ENCODE results near the gene C10orf71.
A peak's percentile ranks its signal among the peaks of the same experiment; 100 is the strongest.

The C10orf71 gene, protein sequence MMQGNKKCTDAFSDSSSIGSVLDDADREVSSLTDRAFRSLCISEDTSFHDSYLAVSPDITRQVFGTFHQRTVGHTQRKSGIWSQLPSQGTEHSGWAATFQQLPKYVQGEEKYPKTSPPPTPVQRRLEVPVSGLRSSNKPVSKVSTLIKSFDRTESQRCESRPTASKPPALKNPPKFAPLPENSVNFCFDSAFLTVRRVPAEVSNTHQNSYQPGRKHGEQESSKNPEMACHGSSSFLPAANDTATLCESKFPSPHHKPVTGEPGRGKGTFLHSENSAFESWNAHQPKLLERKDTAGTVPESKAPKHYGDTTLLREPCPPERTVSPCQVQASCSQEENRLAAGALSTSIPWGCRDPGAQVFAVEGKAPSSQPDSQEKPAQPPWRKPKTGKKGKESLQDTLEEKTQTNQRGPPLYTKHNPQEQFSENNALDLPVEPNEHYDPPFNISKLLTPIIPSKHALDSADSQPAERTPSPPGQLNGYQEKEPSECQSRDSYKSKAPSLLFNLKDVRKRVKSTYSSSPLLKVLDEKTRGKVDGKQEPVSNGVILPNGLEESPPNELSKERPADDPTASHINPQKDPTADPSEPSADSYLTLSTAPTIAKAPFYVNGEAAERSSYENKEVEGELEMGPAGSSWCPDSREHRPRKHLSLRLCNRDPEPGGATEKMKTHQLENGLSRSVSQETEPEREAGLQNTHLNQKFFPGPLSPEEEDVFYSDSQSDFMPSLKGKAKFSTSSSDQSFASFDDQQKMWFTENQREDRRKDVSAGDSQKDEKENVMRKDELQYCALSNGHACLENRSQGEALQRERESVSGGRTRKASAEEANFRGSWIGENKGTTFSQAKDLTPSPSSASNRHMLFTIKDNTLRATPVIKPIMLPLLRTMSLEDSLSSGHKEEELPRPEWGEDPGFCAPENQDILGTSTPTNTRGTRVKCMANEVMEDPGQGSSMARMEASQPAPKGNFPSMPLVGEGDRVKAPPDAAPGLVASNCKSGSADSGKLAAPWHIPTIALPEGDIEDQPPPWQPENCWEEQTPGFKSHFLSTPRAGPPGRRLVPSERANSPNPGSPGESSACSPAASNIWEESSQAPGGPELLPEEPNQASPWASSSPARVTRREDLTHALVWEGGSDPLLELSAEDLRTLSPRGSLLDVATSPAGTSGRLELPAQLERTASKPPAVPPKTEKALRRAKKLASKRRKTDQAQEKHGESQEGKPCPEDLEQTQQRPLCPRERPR (N-terminal part only)

DNA sequence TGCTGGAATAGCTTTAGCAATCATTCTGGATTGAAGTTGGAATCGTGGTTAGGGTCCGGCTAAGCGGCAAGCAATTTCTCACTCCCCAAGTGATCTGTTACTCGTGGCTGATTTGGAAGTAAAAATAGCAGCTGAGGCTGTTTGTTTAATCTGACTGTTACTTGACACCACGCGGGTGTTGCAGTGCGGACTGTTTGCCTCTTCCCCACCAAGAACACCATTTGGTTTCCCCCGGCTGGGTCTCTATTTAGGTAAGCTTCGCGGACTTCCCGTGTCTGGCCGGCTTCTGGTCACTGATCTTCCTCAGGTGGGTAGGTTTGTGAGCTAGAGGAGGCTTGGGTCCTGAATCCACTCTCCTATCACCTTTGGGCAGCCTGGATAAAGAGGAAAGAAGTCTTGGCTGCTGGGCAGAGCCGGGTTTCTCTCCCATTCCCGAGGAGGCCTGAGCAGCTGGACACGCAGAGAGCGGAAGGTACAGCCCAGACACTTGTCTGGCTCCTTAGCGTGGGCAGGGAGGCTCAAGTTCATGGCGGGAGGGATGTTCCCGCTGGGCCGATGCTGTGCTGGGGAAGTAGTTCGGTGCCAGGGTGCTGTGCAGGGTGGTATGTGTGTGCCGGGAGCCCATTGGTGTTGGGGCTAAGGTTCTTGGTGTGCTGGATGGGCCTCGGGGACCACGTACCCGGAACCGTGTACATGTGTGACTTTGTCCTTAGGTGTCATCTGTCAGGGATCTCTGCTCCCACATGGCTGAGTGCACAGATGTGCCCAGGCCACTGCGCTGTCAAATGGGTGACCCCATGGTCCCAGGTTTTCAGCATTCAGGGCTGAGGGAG, at the start of gene C10orf71:
TSS of gene C10orf71 (plus strand) at position 188 of the 833 bp plus-strand sequence. CDS start 23,376 bp downstream, outside the sequence.
- no peak for DNase-seq (ENCODE audit: low read depth in 2 of 2)

- DNase-seq (ENCODE audit: low read depth in 2 of 2), result no peak
Observed at GRCh38 chr10:49252313-49253034, 46.5 kb upstream of the C10orf71 start.

- no peak for DNase-seq (ENCODE audit: low read depth in 2 of 2)
Observed at GRCh38 chr10:49253340-49253906, 45.5 kb upstream of the C10orf71 start.

GRCh38 chr10:49254150-49254549, 44.8 kb upstream of the C10orf71 start:
- DNase-seq (ENCODE audit: low read depth in 2 of 2), result no peak

GRCh38 chr10:49254556-49255318, 44.2 kb upstream of the C10orf71 start:
- peak in 1 of 2 donors; percentile 26 for DNase-seq (ENCODE audit: low read depth in 2 of 2)

- no peak for DNase-seq (ENCODE audit: low read depth in 2 of 2)
Observed at GRCh38 chr10:49255883-49256282, 43.1 kb upstream of the C10orf71 start.

DNA sequence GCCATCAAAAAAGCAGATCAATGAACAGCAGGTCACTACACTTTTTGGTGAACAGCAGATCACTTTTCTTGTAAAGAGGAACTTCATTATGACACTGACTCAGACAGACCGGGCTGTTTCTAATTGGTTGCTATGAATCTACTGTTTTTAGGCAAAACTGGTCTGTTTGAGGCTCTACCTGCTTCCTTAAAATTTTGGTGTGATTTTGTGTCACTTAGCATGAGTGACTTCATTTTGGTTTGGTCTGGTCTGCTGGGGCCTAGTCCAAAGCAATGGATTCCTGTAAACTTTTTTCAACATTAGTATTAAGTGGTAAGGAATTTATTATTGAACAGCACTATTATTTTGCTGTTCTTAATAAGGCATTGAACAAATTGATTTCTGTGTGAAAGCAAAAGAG, 41.8 kb upstream of the C10orf71 start:
- no peak for DNase-seq (ENCODE audit: low read depth in 2 of 2)

- no peak for DNase-seq (ENCODE audit: low read depth in 2 of 2)
Observed at GRCh38 chr10:49257626-49258349, 41.2 kb upstream of the C10orf71 start.

DNA sequence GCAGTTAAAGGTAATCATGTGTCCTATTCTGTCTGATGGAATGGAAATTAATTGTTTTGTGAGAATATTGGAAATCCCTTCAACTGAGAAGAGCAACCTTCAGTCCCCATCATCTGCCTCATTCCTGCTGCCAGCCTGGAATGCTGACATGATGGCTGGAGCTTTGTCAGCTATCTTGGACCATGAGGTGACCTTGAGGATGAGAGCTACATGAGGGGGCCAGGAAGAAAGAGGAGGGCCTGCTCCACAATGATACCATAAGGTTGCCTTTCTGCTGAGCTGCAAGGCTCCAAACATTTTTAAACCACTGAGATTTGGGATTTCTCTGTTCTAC, 40.7 kb upstream of the C10orf71 start:
- DNase-seq (ENCODE audit: low read depth in 2 of 2), result no peak

DNA sequence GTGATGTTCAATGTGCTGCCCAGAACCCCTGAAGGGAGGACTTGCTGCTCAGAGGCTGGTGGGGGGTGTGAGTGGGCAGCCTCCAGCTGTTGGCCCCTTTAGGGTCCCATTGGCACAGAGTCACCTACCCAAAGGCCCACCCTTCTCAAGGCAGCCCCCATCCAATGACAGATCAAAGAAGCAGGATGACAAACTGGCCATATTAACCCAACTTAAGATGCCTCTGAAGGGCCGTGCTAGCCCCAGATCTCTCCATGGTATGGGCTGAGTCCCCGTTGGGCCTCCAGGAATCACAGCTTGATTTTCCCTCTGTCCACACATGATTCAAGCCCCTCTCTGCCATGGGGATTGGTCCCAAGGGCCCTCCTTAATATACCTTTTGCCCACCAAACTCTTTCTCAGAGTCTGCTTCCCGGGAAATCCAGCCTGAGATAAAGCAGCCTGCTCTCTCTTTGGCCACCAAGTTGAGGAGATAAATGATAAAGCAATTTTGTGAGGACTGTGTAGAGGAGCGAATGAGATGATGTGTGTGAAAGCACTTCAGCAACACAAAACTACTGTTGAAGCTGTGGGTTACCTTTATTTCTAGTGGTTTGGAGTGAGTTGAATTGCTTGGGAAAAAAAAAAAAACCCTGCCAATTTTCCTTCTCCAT, 38.2 kb upstream of the C10orf71 start:
- DNase-seq (ENCODE audit: low read depth in 2 of 2), result no peak

DNA sequence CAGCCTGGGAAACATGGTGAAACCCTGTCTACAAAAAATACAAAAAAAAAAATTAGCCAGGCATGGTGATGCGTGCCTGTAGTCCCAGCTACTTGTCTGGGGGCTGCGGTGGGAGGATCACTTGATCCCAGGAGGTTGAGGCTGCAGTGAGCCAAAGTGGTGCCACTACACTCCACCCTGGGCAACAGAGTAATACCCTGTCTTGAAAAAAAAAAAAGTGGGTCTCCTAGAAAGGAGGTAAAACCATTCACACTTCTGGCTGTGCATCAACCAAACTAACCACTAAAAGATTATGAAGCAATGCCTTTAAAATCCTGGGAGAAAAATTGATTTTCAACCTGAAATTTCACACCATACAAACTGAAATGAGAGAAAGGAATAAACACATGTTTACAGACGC, 35.4 kb upstream of the C10orf71 start:
- no peak for DNase-seq (ENCODE audit: low read depth in 2 of 2)

DNA sequence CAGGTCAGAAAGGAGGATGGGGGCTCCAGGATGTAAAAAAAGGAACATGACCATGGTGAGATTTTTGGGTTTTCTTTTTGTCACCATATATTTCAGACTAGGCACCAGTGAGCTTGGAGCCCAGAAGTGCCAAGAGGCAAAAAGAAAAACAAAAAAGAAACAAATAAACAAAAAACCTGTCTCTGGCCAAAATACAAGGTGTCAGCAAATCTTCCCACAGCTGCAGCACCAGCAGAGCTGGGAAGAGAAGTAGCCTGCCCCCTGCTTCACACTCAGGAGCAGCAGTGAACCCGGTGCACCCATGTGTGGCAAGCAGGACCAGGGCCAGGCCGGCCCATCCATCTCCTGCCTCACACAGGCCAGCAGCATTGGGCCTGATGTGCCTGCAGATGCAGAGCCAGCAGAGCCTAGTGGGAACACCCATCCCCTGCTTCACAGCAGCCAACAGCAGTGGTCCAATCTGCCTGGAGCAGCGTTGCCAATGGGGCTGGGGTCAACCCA, 34.7 kb upstream of the C10orf71 start:
- no peak for DNase-seq (ENCODE audit: low read depth in 2 of 2)

- DNase-seq (ENCODE audit: low read depth in 2 of 2), result no peak
Observed at GRCh38 chr10:49265885-49266284, 33.1 kb upstream of the C10orf71 start.

- no peak for DNase-seq (ENCODE audit: low read depth in 2 of 2)
Observed at GRCh38 chr10:49268185-49268584, 30.8 kb upstream of the C10orf71 start.

GRCh38 chr10:49269523-49269922, 29.4 kb upstream of the C10orf71 start:
- no peak for DNase-seq (ENCODE audit: low read depth in 2 of 2)

DNA sequence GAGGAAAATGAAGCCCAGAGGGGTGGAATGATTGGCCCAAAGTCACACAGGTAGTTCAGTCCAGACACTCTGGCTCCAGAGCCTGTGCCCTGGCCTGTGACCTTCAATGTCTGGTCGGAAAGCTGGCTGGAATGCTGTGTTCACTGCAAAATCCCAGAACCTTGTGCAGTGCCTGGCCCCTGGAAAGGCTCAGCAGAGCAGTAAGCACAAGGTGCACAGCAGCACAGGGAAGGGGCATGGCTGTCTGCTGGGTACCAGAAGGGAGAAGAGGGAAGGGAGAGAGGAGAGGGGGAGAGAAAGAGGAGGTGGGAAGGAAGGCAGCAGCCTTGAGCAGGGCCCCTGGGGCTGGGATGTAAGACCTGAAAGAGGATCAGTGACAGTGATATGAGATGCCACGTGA, 28.4 kb upstream of the C10orf71 start:
- no peak for DNase-seq (ENCODE audit: low read depth in 2 of 2)

GRCh38 chr10:49271346-49271745, 27.6 kb upstream of the C10orf71 start:
- no peak for DNase-seq (ENCODE audit: low read depth in 2 of 2)

All from stimulated activated CD8-positive, alpha-beta memory T cell treated with anti-CD3 and anti-CD28 coated beads, Interleukin-2, amount 100 ng/mL, for 1 hour (primary cell).